Ishikawa (cell line): ENCODE measurements around the gene PPIG.

Experiments used
- CEBPB ChIP-seq: IDR thresholded peaks from 2 replicates; pipeline ENCODE4 v1.6.1; 2012
- CREB1 ChIP-seq: IDR thresholded peaks from 2 replicates; pipeline ENCODE4 v1.6.1; 2012; ENCODE audit warnings: low read depth
- EGR1 ChIP-seq: IDR thresholded peaks from 2 replicates; pipeline ENCODE4 v1.6.1; 2012
- EP300 ChIP-seq: IDR thresholded peaks from 2 replicates; pipeline ENCODE4 v1.6.1; 2012; ENCODE audit warnings: borderline replicate concordance
- FOXM1 ChIP-seq: IDR thresholded peaks from 2 replicates; pipeline ENCODE4 v1.6.1; 2012; ENCODE audit warnings: low read depth, borderline replicate concordance
- MAX ChIP-seq: IDR thresholded peaks from 2 replicates; pipeline ENCODE4 v1.6.1; 2012
- NFIC ChIP-seq: IDR thresholded peaks from 2 replicates; pipeline ENCODE4 v1.6.1; 2012
- RAD21 ChIP-seq: IDR thresholded peaks from 2 replicates; pipeline ENCODE4 v1.6.1; 2012; ENCODE audit warnings: low read depth
- REST ChIP-seq: IDR thresholded peaks from 2 replicates; pipeline ENCODE4 v1.6.1; 2012; ENCODE audit warnings: low read depth, mild to moderate bottlenecking
- TAF1 ChIP-seq: IDR thresholded peaks from 2 replicates; pipeline ENCODE4 v1.6.1; 2012; ENCODE audit warnings: low read depth, mild to moderate bottlenecking
- TCF12 ChIP-seq: IDR thresholded peaks from 2 replicates; pipeline ENCODE4 v1.6.1; 2012; ENCODE audit warnings: low read depth
- TEAD4 ChIP-seq: IDR thresholded peaks from 2 replicates; pipeline ENCODE4 v1.6.1; 2012
- USF1 ChIP-seq: IDR thresholded peaks from 2 replicates; pipeline ENCODE4 v1.6.1; 2012
- YY1 ChIP-seq: IDR thresholded peaks from 2 replicates; pipeline ENCODE4 v1.6.1; 2012; ENCODE audit warnings: low read depth
- ZBTB7A ChIP-seq: IDR thresholded peaks from 2 replicates; pipeline ENCODE4 v1.6.1; 2012; ENCODE audit warnings: low read depth

Gene PPIG

GRCh38 chr2:169572821-169573159 is 11.4 kb upstream of the PPIG start:
- TF ChIP-seq TCF12 (no peak), CEBPB (no peak), REST (no peak), YY1 (no peak), RAD21 (no peak), EGR1 (no peak), TEAD4 (no peak), TAF1 (no peak), FOXM1 (no peak), NFIC (no peak), EP300 (no peak), CREB1 (no peak), MAX (no peak), USF1 (no peak), ZBTB7A (no peak)

GRCh38 chr2:169573160-169573973 is 10.8 kb upstream of the PPIG start, which contains the start of gene FASTKD1:
TSS of gene FASTKD1 (minus strand) at chr2:169573865. CDS start at chr2:169572029, 1,836 bp downstream.
- TF ChIP-seq YY1 (peak; percentile 85), TEAD4 (peak; percentile 53), REST (no peak), CREB1 (peak; percentile 81), TCF12 (peak; percentile 61; the same call in 1 of the 2 replicates), NFIC (no peak), EGR1 (peak; percentile 59; the same call in 1 of the 2 replicates), ZBTB7A (no peak), USF1 (peak; percentile 53), MAX (peak; percentile 84)

- TF ChIP-seq TAF1, result no peak
- TF ChIP-seq CEBPB, result no peak
- TF ChIP-seq ZBTB7A, result no peak
- TF ChIP-seq CREB1, result no peak
- TF ChIP-seq FOXM1, result no peak
- no peak for TF ChIP-seq YY1
- TF ChIP-seq TEAD4, result no peak
- no peak for TF ChIP-seq REST
- TF ChIP-seq TCF12, result no peak
- no peak for TF ChIP-seq EP300
- no peak for TF ChIP-seq USF1
- no peak for TF ChIP-seq EGR1
- no peak for TF ChIP-seq RAD21
- no peak for TF ChIP-seq NFIC
- no peak for TF ChIP-seq MAX
Measured at GRCh38 chr2:169573974-169574299, 10.2 kb upstream of the PPIG start.

GRCh38 chr2:169579044-169579443 is 5.1 kb upstream of the PPIG start:
- no peak for TF ChIP-seq NFIC
- TF ChIP-seq ZBTB7A, result no peak
- no peak for TF ChIP-seq REST
- no peak for TF ChIP-seq USF1
- TF ChIP-seq CEBPB, result no peak
- TF ChIP-seq TCF12, result no peak
- TF ChIP-seq TAF1, result no peak
- no peak for TF ChIP-seq EGR1
- TF ChIP-seq YY1, result no peak
- no peak for TF ChIP-seq FOXM1
- TF ChIP-seq CREB1, result no peak
